Fibroblast of lung (primary cell): ENCODE measurements around the gene OR2D2. TPM values are rescaled to one million over a fixed set of nuclear protein-coding genes. Genes with fewer than 3 reads are reported as not detected.

Experiments used
- DNase-seq, 2 donors: peaks; one replicate each; pipeline versions ENCODE4 v3.0.0 to v3.0.0-alpha.2; 2010; ENCODE audit warnings: low read depth in 2 of 2
- H2AFZ ChIP-seq: 2 replicates; pipeline ENCODE4 v1.5.1; 2012; ENCODE audit warnings: low read length, control low read depth, inconsistent platforms
- H3K27ac ChIP-seq: 2 replicates; pipeline ENCODE4 v1.5.1; 2011; ENCODE audit warnings: low read length, control low read depth; ENCODE audit not compliant: insufficient read depth
- H3K27me3 ChIP-seq: 2 replicates; pipeline ENCODE4 v1.5.1; 2011; ENCODE audit warnings: mild to moderate bottlenecking, low read length; ENCODE audit not compliant: control insufficient read depth, insufficient read depth
- H3K36me3 ChIP-seq: 2 replicates; pipeline ENCODE4 v1.5.1; 2011; ENCODE audit warnings: low read length; ENCODE audit not compliant: control insufficient read depth, insufficient read depth
- H3K4me1 ChIP-seq: 2 replicates; pipeline ENCODE4 v1.5.1; 2011; ENCODE audit warnings: low read length; ENCODE audit not compliant: control insufficient read depth, insufficient read depth; ENCODE audit errors: extremely low read depth
- H3K4me2 ChIP-seq: 2 replicates; pipeline ENCODE4 v1.5.1; 2011; ENCODE audit warnings: low read length, control low read depth; ENCODE audit not compliant: insufficient read depth; ENCODE audit errors: extremely low read depth
- H3K4me3 ChIP-seq, 4 experiments: fragments of 200-600 bp in 1 of 4; sonication (generic) in 1 of 4; replicated peaks in 1 of 4; 2 replicates each; pipeline ENCODE4 v1.5.1; 2011 to 2016; ENCODE audit warnings: low read length in 4 of 4, low read depth in 3 of 4, mild to moderate bottlenecking in 3 of 4, control low read depth in 2 of 4, inconsistent platforms in 1 of 4, mixed read lengths in 1 of 4; ENCODE audit not compliant: insufficient read depth in 1 of 4; ENCODE audit errors: control extremely low read depth in 1 of 4
- H3K79me2 ChIP-seq: 2 replicates; pipeline ENCODE4 v1.5.1; 2012; ENCODE audit warnings: mild to moderate bottlenecking, low read length, inconsistent platforms; ENCODE audit not compliant: control insufficient read depth, insufficient read depth
- H3K9ac ChIP-seq: 2 replicates; pipeline ENCODE4 v1.5.1; 2011; ENCODE audit warnings: mild to moderate bottlenecking, low read length, control low read depth; ENCODE audit not compliant: insufficient read depth
- H3K9me3 ChIP-seq: 2 replicates; pipeline ENCODE4 v1.5.1; 2012; ENCODE audit warnings: low read depth, low read length; ENCODE audit not compliant: control insufficient read depth, insufficient read depth
- H4K20me1 ChIP-seq: 2 replicates; pipeline ENCODE4 v1.5.1; 2011; ENCODE audit warnings: low read length; ENCODE audit not compliant: control insufficient read depth, insufficient read depth; ENCODE audit errors: extremely low read depth
- EZH2 ChIP-seq: IDR thresholded peaks from 2 replicates; pipeline ENCODE4 v1.5.1; 2012; ENCODE audit warnings: low read length, control low read depth, mild to moderate bottlenecking; ENCODE audit errors: missing control alignments
- polyA plus RNA-seq, 2 donors: library from polyadenylated mRNA; depleted of rRNA in 1 of 2; stranded (reverse) in 1 of 2; unstranded in 1 of 2; fragments of >200 nt; gene quantifications; 2 replicates each; pipeline ENCODE4 v1.2.1, GENCODE V29; 2011 to 2012; ENCODE audit warnings: missing spikeins in 1 of 2
- total RNA-seq: library from RNA; depleted of rRNA; stranded (reverse); fragments of >200 nt; gene quantifications from 2 replicates; pipeline ENCODE4 v1.2.1, GENCODE V29; 2014
- TF ChIP-seq, protein P1 (sequence below), 2 donors: IDR thresholded peaks in 1 of 2; conservative IDR thresholded peaks in 1 of 2; 1 replicate in 1 of 2; 2 replicates in 1 of 2; pipeline ENCODE4 v1.5.1; 2011 to 2012; ENCODE audit warnings: low read length in 2 of 2, control low read depth in 1 of 2, inconsistent platforms in 1 of 2, low read depth in 1 of 2, mild to moderate bottlenecking in 1 of 2

Gene OR2D2
- total and polyA plus RNA-seq, 2 donors (not counting 1 experiment from before 2014, with no cell fraction given) = 0.33 TPM; not detected in 1

DNA sequence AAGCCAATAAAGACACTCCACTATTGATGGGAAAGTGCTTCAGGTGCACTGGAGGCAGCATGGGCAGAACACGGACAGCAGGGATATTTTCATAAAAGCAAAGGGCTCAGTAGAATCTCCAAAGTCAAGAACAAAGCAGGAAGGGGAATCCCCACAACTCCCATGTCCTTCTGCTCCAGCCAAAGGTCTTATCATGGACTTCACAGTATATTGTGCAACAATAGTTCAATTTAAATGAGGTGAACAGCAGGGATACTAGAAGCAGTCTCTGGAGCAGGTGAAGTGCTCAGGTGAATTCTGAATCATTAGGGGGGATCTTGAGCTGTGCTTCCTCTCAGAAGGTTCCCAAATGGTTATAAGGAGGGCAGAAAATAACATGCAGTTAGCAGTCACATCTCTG, 6.6 kb upstream of the OR2D2 start:
- no peaks in the 10 kb centered on the region for H4K20me1 ChIP-seq
- no peak overlapping the region for H2AFZ ChIP-seq
- H3K4me3 ChIP-seq = no peak overlapping the region
- no peaks in the 10 kb centered on the region for H3K79me2 ChIP-seq
- H3K9me3 ChIP-seq = no peaks in the 10 kb centered on the region
- H3K27ac ChIP-seq = no peak overlapping the region
- DNase-seq = no peak
- no peaks in the 10 kb centered on the region for H3K27me3 ChIP-seq
- no peaks in the 10 kb centered on the region for H3K36me3 ChIP-seq
- TF ChIP-seq EZH2 = no peak
- no peaks in the 10 kb centered on the region for H3K4me1 ChIP-seq
- no peak overlapping the region for H3K4me2 ChIP-seq
- H3K9ac ChIP-seq = no peak overlapping the region

DNA sequence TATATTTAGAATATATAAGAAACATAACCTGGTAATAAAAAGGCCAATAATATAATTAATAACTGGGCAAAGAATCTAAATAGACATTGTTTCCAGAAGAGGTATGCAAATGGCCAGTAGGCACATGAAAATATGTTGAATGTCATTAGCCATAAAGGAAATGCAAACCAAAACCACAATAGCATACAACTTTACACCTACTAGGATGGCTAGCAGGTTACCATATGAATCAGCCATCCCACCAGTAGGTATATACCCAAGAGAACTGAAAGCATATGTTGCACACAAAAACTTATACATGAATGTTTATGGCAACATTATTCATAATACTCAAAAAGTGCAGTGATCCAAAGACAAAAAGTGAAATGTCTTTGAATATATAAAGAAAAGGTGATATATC, 2.7 kb upstream of the OR2D2 start:
- no peaks in the 10 kb centered on the region for H3K4me1 ChIP-seq
- H4K20me1 ChIP-seq = no peaks in the 10 kb centered on the region
- no peak overlapping the region for H3K4me3 ChIP-seq
- no peak overlapping the region for H2AFZ ChIP-seq
- no peak for TF ChIP-seq EZH2
- TF ChIP-seq, protein P1, sequence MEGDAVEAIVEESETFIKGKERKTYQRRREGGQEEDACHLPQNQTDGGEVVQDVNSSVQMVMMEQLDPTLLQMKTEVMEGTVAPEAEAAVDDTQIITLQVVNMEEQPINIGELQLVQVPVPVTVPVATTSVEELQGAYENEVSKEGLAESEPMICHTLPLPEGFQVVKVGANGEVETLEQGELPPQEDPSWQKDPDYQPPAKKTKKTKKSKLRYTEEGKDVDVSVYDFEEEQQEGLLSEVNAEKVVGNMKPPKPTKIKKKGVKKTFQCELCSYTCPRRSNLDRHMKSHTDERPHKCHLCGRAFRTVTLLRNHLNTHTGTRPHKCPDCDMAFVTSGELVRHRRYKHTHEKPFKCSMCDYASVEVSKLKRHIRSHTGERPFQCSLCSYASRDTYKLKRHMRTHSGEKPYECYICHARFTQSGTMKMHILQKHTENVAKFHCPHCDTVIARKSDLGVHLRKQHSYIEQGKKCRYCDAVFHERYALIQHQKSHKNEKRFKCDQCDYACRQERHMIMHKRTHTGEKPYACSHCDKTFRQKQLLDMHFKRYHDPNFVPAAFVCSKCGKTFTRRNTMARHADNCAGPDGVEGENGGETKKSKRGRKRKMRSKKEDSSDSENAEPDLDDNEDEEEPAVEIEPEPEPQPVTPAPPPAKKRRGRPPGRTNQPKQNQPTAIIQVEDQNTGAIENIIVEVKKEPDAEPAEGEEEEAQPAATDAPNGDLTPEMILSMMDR (conservative IDR thresholded peaks at IDR 0.05 in 1 of 2, IDR thresholded peaks at IDR 0.05 in 1 of 2; ENCODE audit: low read depth in 1 of 2, low read length in 2 of 2) = no peak
- H3K9ac ChIP-seq = no peak overlapping the region
- no peak for DNase-seq
- H3K36me3 ChIP-seq = no peaks in the 10 kb centered on the region
- H3K27ac ChIP-seq = no peak overlapping the region
- H3K4me2 ChIP-seq = no peak overlapping the region
- no peaks in the 10 kb centered on the region for H3K79me2 ChIP-seq
- no peaks in the 10 kb centered on the region for H3K9me3 ChIP-seq
- H3K27me3 ChIP-seq = no peaks in the 10 kb centered on the region

DNA sequence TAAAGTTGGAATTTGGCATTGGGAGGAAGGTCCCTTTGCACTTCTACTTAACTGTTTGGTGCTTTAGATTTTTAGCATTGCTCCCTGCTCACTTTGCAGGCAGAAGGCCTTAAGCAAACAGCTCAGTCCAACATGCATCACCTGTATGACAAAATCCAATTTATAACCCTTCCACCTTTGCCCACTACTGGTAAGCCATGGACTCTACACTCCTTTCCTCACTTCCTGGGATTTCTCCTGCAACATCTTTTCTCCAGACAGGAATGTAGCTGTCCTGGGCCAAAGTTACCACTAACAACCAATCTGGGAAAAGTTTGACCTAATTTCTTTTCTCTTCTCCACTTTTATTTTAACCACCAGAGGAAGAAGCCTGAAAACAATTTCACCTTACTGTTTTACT, 1.8 kb upstream of the OR2D2 start:
- no peaks in the 10 kb centered on the region for H3K27me3 ChIP-seq
- no peak for DNase-seq
- H3K36me3 ChIP-seq = no peaks in the 10 kb centered on the region
- no peak overlapping the region for H3K27ac ChIP-seq
- no peaks in the 10 kb centered on the region for H4K20me1 ChIP-seq
- H3K9ac ChIP-seq = no peak overlapping the region
- no peak overlapping the region for H2AFZ ChIP-seq
- H3K4me1 ChIP-seq = no peaks in the 10 kb centered on the region
- H3K4me3 ChIP-seq = no peak overlapping the region
- H3K79me2 ChIP-seq = no peaks in the 10 kb centered on the region
- TF ChIP-seq, protein P1 (conservative IDR thresholded peaks at IDR 0.05 in 1 of 2, IDR thresholded peaks at IDR 0.05 in 1 of 2; ENCODE audit: low read depth in 1 of 2, low read length in 2 of 2) = no peak
- no peak for TF ChIP-seq EZH2
- H3K9me3 ChIP-seq = no peaks in the 10 kb centered on the region
- H3K4me2 ChIP-seq = no peak overlapping the region
